DOHH2 (cell line): ENCODE data around the gene POLR2B.

Source experiments
- CTCF ChIP-seq: fragments of 200-600 bp; sonication (generic); IDR thresholded peaks from one replicate; pipeline ENCODE4 v1.5.1; 2014; ENCODE audit warnings: antibody characterized with exemption, mild to moderate bottlenecking, low read depth, low read length; ENCODE audit not compliant: poor library complexity, severe bottlenecking
- EZH2phosphoT487 ChIP-seq: fragments of 200-600 bp; sonication (generic); IDR thresholded peaks from 2 replicates; pipeline ENCODE4 v1.6.1; 2017; ENCODE audit warnings: borderline replicate concordance, mild to moderate bottlenecking, antibody characterized with exemption, low read length, moderate library complexity, mixed read lengths

DNA sequence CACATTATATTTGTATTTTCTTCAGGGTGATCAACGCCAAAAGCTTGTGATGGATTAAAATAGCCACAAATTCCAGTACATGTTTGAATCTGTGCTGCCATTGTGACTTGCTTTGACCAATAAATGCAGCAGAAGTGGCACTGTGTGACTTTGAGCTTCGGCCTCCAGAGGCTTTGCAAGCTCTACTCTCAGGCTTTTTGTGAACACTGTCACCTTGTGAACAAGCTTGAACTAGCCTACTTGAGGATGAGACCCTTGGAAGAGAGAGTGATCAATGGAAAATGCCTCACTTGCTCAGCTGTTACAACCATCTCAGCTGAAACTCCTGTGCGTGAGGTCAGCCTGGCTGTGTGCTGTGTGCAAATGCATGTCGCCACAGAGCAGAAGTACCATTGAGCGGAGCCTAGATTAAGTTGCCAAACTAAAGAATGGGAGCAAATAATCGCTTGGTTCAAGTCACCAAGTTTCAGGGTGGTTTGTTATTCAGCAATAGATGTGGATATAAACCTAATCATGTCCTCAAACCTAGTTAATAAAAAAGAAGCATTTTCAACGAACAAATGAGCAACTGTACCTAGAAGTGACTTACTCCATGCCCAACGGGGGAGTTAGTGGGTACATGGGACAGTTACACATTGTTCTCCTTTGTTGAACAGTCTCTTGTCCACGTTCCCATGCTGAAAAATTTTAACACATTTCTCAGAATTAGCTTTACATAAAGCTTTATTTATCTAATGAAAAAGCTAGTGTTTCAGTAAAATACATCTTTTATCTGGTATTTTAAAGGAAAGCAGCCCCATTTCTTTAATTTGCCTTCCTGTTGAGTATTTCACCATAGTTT is 24.8 kb upstream of the POLR2B start:
- TF ChIP-seq CTCF (no peak), EZH2phosphoT487 (no peak)
